Endothelial cell of umbilical vein (primary cell): ENCODE measurements around the gene ARSB. TPM values are rescaled to one million over a fixed set of nuclear protein-coding genes. Genes with fewer than 3 reads are reported as not detected.

Experiments used
- BruUV-seq: library from RNA; stranded (reverse); fragments of 400-500 nt; replicated peaks from 2 replicates; lab custom pipeline; 2021; lab: Mats Ljungman, UMichigan
- CTCF ChIA-PET: fragments of 300-600, 350-600 bp; sonication (Branson Sonifier 250); formaldehyde crosslinking; loops from one replicate; lab custom pipeline; 2021; ENCODE audit warnings: antibody characterized with exemption, inconsistent platforms; lab: Charles Lee
- POLR2A ChIA-PET: fragments of 300-600, 350-600 bp; sonication (Branson Sonifier 250); formaldehyde crosslinking; loops from one replicate; lab custom pipeline; 2021; ENCODE audit warnings: antibody characterized with exemption, inconsistent platforms; lab: Charles Lee
- DNase-seq: peaks from one replicate; pipeline ENCODE4 v3.0.0-alpha.2; 2011; ENCODE audit warnings: low read depth, low spot score
- FAIRE-seq: peaks from 2 replicates; lab custom pipeline; 2011; peaks lifted over from hg19 to GRCh38; lab: Jason Lieb, UNC
- H2AFZ ChIP-seq: 2 replicates; pipeline ENCODE4 v1.6.0; 2012; ENCODE audit warnings: low read depth, low read length, control low read depth, inconsistent platforms
- H3K27ac ChIP-seq: 2 replicates; pipeline ENCODE4 v1.5.1; 2011; ENCODE audit warnings: low read depth, mild to moderate bottlenecking, control low read depth, low read length, moderate library complexity; ENCODE audit not compliant: insufficient read depth
- H3K27me3 ChIP-seq, 2 experiments: 2 replicates each; pipeline versions ENCODE4 v1.6.0 to v1.6.1; 2011; ENCODE audit warnings: low read length in 2 of 2, mixed read lengths in 1 of 2; ENCODE audit not compliant: control insufficient read depth in 2 of 2, insufficient read depth in 2 of 2
- H3K36me3 ChIP-seq, 2 experiments: 2 replicates in 1 of 2; 3 replicates in 1 of 2; pipeline ENCODE4 v1.5.1; 2011; ENCODE audit warnings: low read length in 2 of 2, mild to moderate bottlenecking in 1 of 2, moderate library complexity in 1 of 2; ENCODE audit not compliant: control insufficient read depth in 2 of 2, insufficient read depth in 2 of 2; ENCODE audit errors: extremely low read depth in 1 of 2
- H3K4me1 ChIP-seq: 3 replicates; pipeline ENCODE4 v1.5.1; 2011; ENCODE audit warnings: mild to moderate bottlenecking, low read length; ENCODE audit not compliant: control insufficient read depth, insufficient read depth; ENCODE audit errors: extremely low read depth
- H3K4me2 ChIP-seq: 2 replicates; pipeline ENCODE4 v1.6.1; 2011; ENCODE audit warnings: low read length, control low read depth, mixed read lengths; ENCODE audit not compliant: insufficient read depth
- H3K4me3 ChIP-seq, 3 experiments: fragments of 200-600 bp in 1 of 3; sonication (generic), shearing (Covaris generic) in 1 of 3; replicated peaks in 1 of 3; 2 replicates each; pipeline ENCODE4 v1.5.1; 2011 to 2016; ENCODE audit warnings: control low read depth in 3 of 3, low read length in 3 of 3, mild to moderate bottlenecking in 2 of 3, inconsistent platforms in 1 of 3, low read depth in 1 of 3, moderate library complexity in 1 of 3; ENCODE audit not compliant: insufficient read depth in 1 of 3
- H3K79me2 ChIP-seq: 2 replicates; pipeline ENCODE4 v1.6.0; 2012; ENCODE audit warnings: low read length, inconsistent platforms; ENCODE audit not compliant: control insufficient read depth, insufficient read depth
- H3K9ac ChIP-seq: replicated peaks from 2 replicates; pipeline ENCODE3; 2011; ENCODE audit warnings: low read length, control low read depth; ENCODE audit not compliant: insufficient read depth; ENCODE audit errors: extremely low read depth
- H3K9me1 ChIP-seq: replicated peaks from 3 replicates; pipeline ENCODE4 v1.6.0; 2011; ENCODE audit warnings: mild to moderate bottlenecking, low read length; ENCODE audit not compliant: control insufficient read depth, insufficient read depth; ENCODE audit errors: extremely low read depth
- H3K9me3 ChIP-seq: replicated peaks from 2 replicates; pipeline ENCODE4 v1.5.1; 2012; ENCODE audit warnings: low read length, inconsistent platforms; ENCODE audit not compliant: control insufficient read depth, insufficient read depth
- H4K20me1 ChIP-seq: replicated peaks from 2 replicates; pipeline ENCODE3; 2011; ENCODE audit warnings: mild to moderate bottlenecking, low read length; ENCODE audit not compliant: control insufficient read depth, insufficient read depth; ENCODE audit errors: extremely low read depth
- CTCF ChIP-seq, 2 donors: IDR thresholded peaks; 1 replicate in 1 of 2; 2 replicates in 1 of 2; pipeline ENCODE4 v1.5.1; 2011; ENCODE audit warnings: low read length in 2 of 2, mild to moderate bottlenecking in 2 of 2, moderate library complexity in 2 of 2, control low read depth in 1 of 2, inconsistent platforms in 1 of 2, low read depth in 1 of 2; ENCODE audit not compliant: insufficient read depth in 1 of 2; ENCODE audit errors: extremely low read depth in 1 of 2
- EZH2 ChIP-seq: IDR thresholded peaks from 2 replicates; pipeline ENCODE4 v1.6.1; 2012; ENCODE audit warnings: borderline replicate concordance, low read depth, mild to moderate bottlenecking, moderate library complexity, low read length, inconsistent platforms; ENCODE audit not compliant: severe bottlenecking
- FOS ChIP-seq: IDR thresholded peaks from 2 replicates; pipeline ENCODE4 v1.6.1; 2011; ENCODE audit warnings: mild to moderate bottlenecking, low read length, moderate library complexity, borderline replicate concordance; ENCODE audit not compliant: insufficient read depth
- GATA2 ChIP-seq: IDR thresholded peaks from 2 replicates; pipeline ENCODE4 v1.7.0; 2011; ENCODE audit warnings: low read depth, mild to moderate bottlenecking, moderate library complexity, mixed read lengths, low read length; ENCODE audit not compliant: insufficient read length, insufficient read depth
- JUN ChIP-seq: IDR thresholded peaks from 2 replicates; pipeline ENCODE4 v1.6.1; 2011; ENCODE audit warnings: borderline replicate concordance, low read depth; ENCODE audit not compliant: insufficient read length, insufficient read depth
- MAX ChIP-seq: IDR thresholded peaks from 2 replicates; pipeline ENCODE4 v1.6.1; 2011; ENCODE audit not compliant: insufficient read depth, insufficient read length
- MYC ChIP-seq: IDR thresholded peaks from one replicate; pipeline ENCODE4 v1.6.1; 2011; ENCODE audit warnings: mild to moderate bottlenecking, low read depth, low read length
- POLR2A ChIP-seq: IDR thresholded peaks from 2 replicates; pipeline ENCODE4 v1.6.1; 2012; ENCODE audit warnings: low read depth, mild to moderate bottlenecking, control low read depth, low read length
- POLR2AphosphoS5 ChIP-seq: IDR thresholded peaks from 2 replicates; pipeline ENCODE4 v1.6.1; 2012; ENCODE audit warnings: low read depth, mild to moderate bottlenecking, control low read depth, low read length, moderate library complexity; ENCODE audit not compliant: insufficient read depth
- dilution Hi-C: fragments of 300-500 bp; cut with MboI; formaldehyde crosslinking; loops from one replicate; pipeline ENCODE4 v1.15.0; 2019; ENCODE audit warnings: low sequenced_read_pairs; ENCODE audit not compliant: extremely low pct_ligation_motif_present
- intact Hi-C: fragments of 100-400 bp; cut with micrococcal nuclease; formaldehyde crosslinking; loops from one replicate; pipeline ENCODE4 v1.10.0; 2022
- polyA plus RNA-seq, 4 experiments: library from polyadenylated mRNA; depleted of rRNA in 3 of 4; stranded (reverse) in 3 of 4; unstranded in 1 of 4; fragments of >200 nt; gene quantifications; 2 replicates each; pipeline versions ENCODE4 v1.2.1 to v1.2.3, GENCODE V29; 2011 to 2012; ENCODE audit warnings: missing spikeins in 1 of 4
- total RNA-seq: library from RNA; stranded (reverse); gene quantifications from 2 replicates; pipeline ENCODE4 v1.2.3, GENCODE V29; 2021

ARSB gene
- total and polyA plus RNA-seq, 2 donors (not counting 3 experiments of a cell fraction or from before 2014, with no cell fraction given): 17.2 to 25.8 TPM

GRCh38 chr5:78754655-78755054 lies 230.5 kb downstream of the ARSB start:
- ChIA-PET CTCF (no interaction called here), POLR2A (no interaction called here)
- TF ChIP-seq FOS: no peak
- TF ChIP-seq MYC: no peak
- no peak for TF ChIP-seq EZH2
- no peak for TF ChIP-seq MAX
- no peak for TF ChIP-seq JUN
- TF ChIP-seq POLR2AphosphoS5: no peak
- TF ChIP-seq POLR2A: no peak
- no peak for TF ChIP-seq CTCF (IDR thresholded peaks at IDR 0.05; ENCODE audit: extremely low read depth in 1 of 2, insufficient read depth in 1 of 2, low read depth in 1 of 2, low read length in 2 of 2)
- no peak for TF ChIP-seq GATA2
- BruUV-seq: no TSS peak
- no peaks in the 10 kb centered on the region for H4K20me1 ChIP-seq
- no peaks in the 10 kb centered on the region for H3K36me3 ChIP-seq
- intact Hi-C loops (no loop called here), dilution Hi-C loops (no loop called here)
- H3K79me2 ChIP-seq: no peaks in the 10 kb centered on the region
- no peaks in the 10 kb centered on the region for H3K9me3 ChIP-seq
- H3K9ac ChIP-seq: no peak overlapping the region
- DNase-seq (no peak), FAIRE-seq (no peak)
- no peaks in the 10 kb centered on the region for H3K9me1 ChIP-seq
- H3K4me3 ChIP-seq: no peak overlapping the region
- no peak overlapping the region for H3K4me2 ChIP-seq
- no peak overlapping the region for H3K27ac ChIP-seq
- H3K4me1 ChIP-seq: no peaks in the 10 kb centered on the region
- H3K27me3 ChIP-seq: peaks cover 0 to 4% of the 10 kb centered on the region in 2 experiments
- no peak overlapping the region for H2AFZ ChIP-seq
